ENCODE results near the gene ADAMTSL3. TPM values are rescaled to one million over a fixed set of nuclear protein-coding genes. Genes with fewer than 3 reads are reported as not detected.

Gene ADAMTSL3
- total RNA-seq, 3 donors from 2014 or later (not counting 1 experiment from before 2014, with no cell fraction given), result 0.14 to 0.43 (median 0.25) TPM

- intact Hi-C loops (cut with micrococcal nuclease), result no loop called here
- no peaks in the 10 kb centered on the region for H3K4me1 Mint-ChIP-seq
- WGBS (ENCODE audit: insufficient coverage), result 90% methylated on average over 8 of the region's 8 CpGs
- no peak overlapping the region for H3K4me3 Mint-ChIP-seq
- Histone ChIP-seq H3K4me1 (ENCODE audit: control insufficient read depth, insufficient read depth, low read length) (no peaks in the 10 kb centered on the region), H3K4me3 (ENCODE audit: low read length) (no peak overlapping the region), H3K9me3 (ENCODE audit: control insufficient read depth, insufficient read depth, low read length) (no peaks in the 10 kb centered on the region), H3K27me3 (ENCODE audit: control insufficient read depth, insufficient read depth, low read length) (no peaks in the 10 kb centered on the region), H3K36me3 (ENCODE audit: control insufficient read depth, insufficient read depth, low read length) (no peaks in the 10 kb centered on the region), H3K27ac (ENCODE audit: low read length) (no peak overlapping the region)
- no peaks in the 10 kb centered on the region for H3K9me3 Mint-ChIP-seq
- H3K36me3 Mint-ChIP-seq, result no peaks in the 10 kb centered on the region
- no peaks in the 10 kb centered on the region for H3K27me3 Mint-ChIP-seq (ENCODE audit: low read depth in 2 of 2)
- ATAC-seq (no peak), DNase-seq (no peak)
- TF ChIP-seq CTCF (IDR thresholded peaks at IDR 0.05), result no peak
- H3K27ac Mint-ChIP-seq, result no peak overlapping the region
Measured at GRCh38 chr15:83850501-83851245, 196.8 kb downstream of the ADAMTSL3 start.

- H3K36me3 Mint-ChIP-seq, result no peaks in the 10 kb centered on the region
- no peaks in the 10 kb centered on the region for H3K27me3 Mint-ChIP-seq (ENCODE audit: low read depth in 2 of 2)
- 100% methylated on average over 1 of the region's 1 CpG for WGBS (ENCODE audit: insufficient coverage)
- no peak overlapping the region for H3K27ac Mint-ChIP-seq
- no peak for TF ChIP-seq CTCF (IDR thresholded peaks at IDR 0.05)
- DNase-seq (no peak), ATAC-seq (no peak)
- no peaks in the 10 kb centered on the region for H3K9me3 Mint-ChIP-seq
- no peaks in the 10 kb centered on the region for H3K27me3 ChIP-seq (ENCODE audit: control insufficient read depth, insufficient read depth, low read length)
- H3K27ac ChIP-seq (ENCODE audit: low read length), result no peak overlapping the region
- no peaks in the 10 kb centered on the region for H3K4me1 Mint-ChIP-seq
- H3K9me3 ChIP-seq (ENCODE audit: control insufficient read depth, insufficient read depth, low read length), result no peaks in the 10 kb centered on the region
- no peaks in the 10 kb centered on the region for H3K4me1 ChIP-seq (ENCODE audit: control insufficient read depth, insufficient read depth, low read length)
- no peak overlapping the region for H3K4me3 ChIP-seq (ENCODE audit: low read length)
- H3K36me3 ChIP-seq (ENCODE audit: control insufficient read depth, insufficient read depth, low read length), result no peaks in the 10 kb centered on the region
- intact Hi-C loops (cut with micrococcal nuclease), result no loop called here
- no peak overlapping the region for H3K4me3 Mint-ChIP-seq
Measured at GRCh38 chr15:83853232-83853631, 199.3 kb downstream of the ADAMTSL3 start.

GRCh38 chr15:83854321-83854720, 200.4 kb downstream of the ADAMTSL3 start:
- no peak for ATAC-seq
- no peak for DNase-seq
- H3K4me3 ChIP-seq (ENCODE audit: low read length), result no peak overlapping the region
- Mint-ChIP-seq H3K27me3 (ENCODE audit: low read depth in 2 of 2) (no peaks in the 10 kb centered on the region), H3K4me1 (no peaks in the 10 kb centered on the region), H3K9me3 (no peaks in the 10 kb centered on the region), H3K4me3 (no peak overlapping the region), H3K36me3 (no peaks in the 10 kb centered on the region), H3K27ac (no peak overlapping the region)
- no peaks in the 10 kb centered on the region for H3K9me3 ChIP-seq (ENCODE audit: control insufficient read depth, insufficient read depth, low read length)
- H3K27ac ChIP-seq (ENCODE audit: low read length), result no peak overlapping the region
- H3K36me3 ChIP-seq (ENCODE audit: control insufficient read depth, insufficient read depth, low read length), result no peaks in the 10 kb centered on the region
- intact Hi-C loops (cut with micrococcal nuclease), result no loop called here
- H3K4me1 ChIP-seq (ENCODE audit: control insufficient read depth, insufficient read depth, low read length), result no peaks in the 10 kb centered on the region
- WGBS (ENCODE audit: insufficient coverage), result 89% methylated on average over 3 of the region's 4 CpGs
- no peak for TF ChIP-seq CTCF (IDR thresholded peaks at IDR 0.05)
- H3K27me3 ChIP-seq (ENCODE audit: control insufficient read depth, insufficient read depth, low read length), result no peaks in the 10 kb centered on the region
